NCI-H82 treated with DMSO at 0.1 percent for 48 hours (cell line): ENCODE results near the gene SVIL.

Experiments used
- DNase-seq: peaks from one replicate; lab custom pipeline; 2025; ENCODE audit not compliant: unreplicated experiment; lab: John Stamatoyannopoulos, UW

Gene SVIL

GRCh38 chr10:29430101-29430500 lies 204.7 kb downstream of the SVIL start:
- no peak for DNase-seq

GRCh38 chr10:29428486-29428885 lies 206.3 kb downstream of the SVIL start:
- no peak for DNase-seq

- no peak for DNase-seq
These were observed 207.1 kb downstream of the SVIL start for GRCh38 chr10:29427667-29428066.

- DNase-seq, result no peak
These were observed 208.4 kb downstream of the SVIL start for GRCh38 chr10:29426420-29426819.

GRCh38 chr10:29424017-29424416 lies 210.8 kb downstream of the SVIL start:
- DNase-seq, result no peak

GRCh38 chr10:29420744-29421143 lies 214.0 kb downstream of the SVIL start:
- DNase-seq, result no peak

GRCh38 chr10:29417324-29417723 lies 217.4 kb downstream of the SVIL start:
- no peak for DNase-seq

GRCh38 chr10:29415876-29416275 lies 218.9 kb downstream of the SVIL start:
- no peak for DNase-seq

GRCh38 chr10:29414501-29414900 lies 220.3 kb downstream of the SVIL start:
- no peak for DNase-seq

GRCh38 chr10:29412485-29412884 lies 222.3 kb downstream of the SVIL start:
- DNase-seq, result peak; percentile 47

GRCh38 chr10:29411666-29412315 lies 223.0 kb downstream of the SVIL start:
- DNase-seq, result no peak

GRCh38 chr10:29409241-29410054 lies 225.3 kb downstream of the SVIL start:
- DNase-seq, result peak; percentile 6

- no peak for DNase-seq
These were observed 225.9 kb downstream of the SVIL start for GRCh38 chr10:29408847-29409240.
